Suprapubic skin (tissue), 4 donors: ENCODE results near the gene CCDC78. TPM values are rescaled to one million over a fixed set of nuclear protein-coding genes. Genes with fewer than 3 reads are reported as not detected.

Source experiments
- DNase-seq, 2 donors: peaks; one replicate each; pipeline ENCODE4 v3.0.0-alpha.2; 2019; ENCODE audit warnings: low spot score in 2 of 2
- H3K27ac ChIP-seq: fragments of 200-600 bp; sonication (generic); one replicate; pipeline ENCODE4 v1.5.1; 2019
- H3K27me3 ChIP-seq: fragments of 200-600 bp; sonication (generic); one replicate; pipeline ENCODE4 v1.5.1; 2019
- H3K36me3 ChIP-seq: fragments of 200-600 bp; sonication (generic); one replicate; pipeline ENCODE4 v1.5.1; 2019
- H3K4me1 ChIP-seq: fragments of 200-600 bp; sonication (generic); one replicate; pipeline ENCODE4 v1.5.1; 2019
- H3K4me3 ChIP-seq: fragments of 200-600 bp; sonication (generic); one replicate; pipeline ENCODE4 v1.5.1; 2019; ENCODE audit warnings: mild to moderate bottlenecking
- H3K9me3 ChIP-seq: fragments of 200-600 bp; sonication (generic); one replicate; pipeline ENCODE4 v1.5.1; 2019
- EP300 ChIP-seq: sonication (generic); formaldehyde crosslinking; IDR thresholded peaks from one replicate; pipeline ENCODE4 v1.6.1; 2017; ENCODE audit warnings: antibody characterized with exemption
- POLR2A ChIP-seq, 2 donors: fragments of 450-650 bp; IDR thresholded peaks; one replicate each; pipeline ENCODE4 v1.6.1; 2017; ENCODE audit warnings: antibody characterized with exemption in 2 of 2, mild to moderate bottlenecking in 2 of 2, moderate library complexity in 2 of 2
- POLR2AphosphoS5 ChIP-seq, 3 donors: sonication (generic); formaldehyde crosslinking; IDR thresholded peaks; one replicate each; pipeline ENCODE4 v1.6.1; 2017; ENCODE audit warnings: antibody characterized with exemption in 3 of 3
- WGBS: methylation state at CpG from one replicate; pipeline ENCODE4 v1.1.5; 2018; 5-methylcytosine and 5-hydroxymethylcytosine counted together
- total RNA-seq, 4 donors: library from RNA; depleted of rRNA; stranded (reverse); fragments of >200 nt; gene quantifications; one replicate each; pipeline ENCODE4 v1.1.0, GENCODE V29; 2016
- TF ChIP-seq, protein P1 (sequence below), 2 donors: fragments of 200-600 bp in 1 of 2; fragments of 450-650 bp in 1 of 2; sonication (generic) in 1 of 2; IDR thresholded peaks; one replicate each; pipeline ENCODE4 v1.5.1; 2016 to 2019; ENCODE audit warnings: antibody characterized with exemption in 2 of 2, mild to moderate bottlenecking in 1 of 2, moderate library complexity in 1 of 2

The CCDC78 gene
- total RNA-seq, 4 donors from 2014 or later = 0.64 to 2.4 (median 0.83) TPM; not detected in 1

DNA sequence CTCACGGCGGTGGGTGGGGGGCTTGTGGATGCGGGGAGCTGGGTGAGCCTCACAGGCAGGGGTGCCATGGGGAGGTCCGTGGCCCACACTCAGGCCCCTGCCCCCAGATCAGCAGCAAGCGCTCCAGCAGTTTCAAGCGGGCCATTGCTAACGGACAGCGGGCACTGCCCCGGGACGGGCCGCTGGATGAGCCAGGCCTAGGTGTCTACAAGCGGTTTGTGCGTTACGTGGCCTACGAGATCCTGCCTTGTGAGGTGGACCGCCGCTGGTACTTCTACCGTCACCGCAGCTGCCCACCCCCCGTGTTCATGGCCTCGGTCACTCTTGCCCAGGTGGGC lies 49.7 kb downstream of the CCDC78 start:
- peaks cover 24% of the 10 kb centered on the region for H3K36me3 ChIP-seq
- no peak for DNase-seq
- H3K4me1 ChIP-seq = peaks cover 63% of the 10 kb centered on the region
- 79% methylated on average over 9 of the region's 21 CpGs for WGBS
- TF ChIP-seq POLR2A (IDR thresholded peaks at IDR 0.05) = no peak
- TF ChIP-seq POLR2AphosphoS5 (IDR thresholded peaks at IDR 0.05) = no peak
- TF ChIP-seq EP300 = no peak
- TF ChIP-seq, protein P1, sequence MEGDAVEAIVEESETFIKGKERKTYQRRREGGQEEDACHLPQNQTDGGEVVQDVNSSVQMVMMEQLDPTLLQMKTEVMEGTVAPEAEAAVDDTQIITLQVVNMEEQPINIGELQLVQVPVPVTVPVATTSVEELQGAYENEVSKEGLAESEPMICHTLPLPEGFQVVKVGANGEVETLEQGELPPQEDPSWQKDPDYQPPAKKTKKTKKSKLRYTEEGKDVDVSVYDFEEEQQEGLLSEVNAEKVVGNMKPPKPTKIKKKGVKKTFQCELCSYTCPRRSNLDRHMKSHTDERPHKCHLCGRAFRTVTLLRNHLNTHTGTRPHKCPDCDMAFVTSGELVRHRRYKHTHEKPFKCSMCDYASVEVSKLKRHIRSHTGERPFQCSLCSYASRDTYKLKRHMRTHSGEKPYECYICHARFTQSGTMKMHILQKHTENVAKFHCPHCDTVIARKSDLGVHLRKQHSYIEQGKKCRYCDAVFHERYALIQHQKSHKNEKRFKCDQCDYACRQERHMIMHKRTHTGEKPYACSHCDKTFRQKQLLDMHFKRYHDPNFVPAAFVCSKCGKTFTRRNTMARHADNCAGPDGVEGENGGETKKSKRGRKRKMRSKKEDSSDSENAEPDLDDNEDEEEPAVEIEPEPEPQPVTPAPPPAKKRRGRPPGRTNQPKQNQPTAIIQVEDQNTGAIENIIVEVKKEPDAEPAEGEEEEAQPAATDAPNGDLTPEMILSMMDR (IDR thresholded peaks at IDR 0.05) = no peak
- H3K27ac ChIP-seq = no peak overlapping the region
- H3K27me3 ChIP-seq = peaks cover 4% of the 10 kb centered on the region
- no peak overlapping the region for H3K4me3 ChIP-seq
- no peaks in the 10 kb centered on the region for H3K9me3 ChIP-seq

DNA sequence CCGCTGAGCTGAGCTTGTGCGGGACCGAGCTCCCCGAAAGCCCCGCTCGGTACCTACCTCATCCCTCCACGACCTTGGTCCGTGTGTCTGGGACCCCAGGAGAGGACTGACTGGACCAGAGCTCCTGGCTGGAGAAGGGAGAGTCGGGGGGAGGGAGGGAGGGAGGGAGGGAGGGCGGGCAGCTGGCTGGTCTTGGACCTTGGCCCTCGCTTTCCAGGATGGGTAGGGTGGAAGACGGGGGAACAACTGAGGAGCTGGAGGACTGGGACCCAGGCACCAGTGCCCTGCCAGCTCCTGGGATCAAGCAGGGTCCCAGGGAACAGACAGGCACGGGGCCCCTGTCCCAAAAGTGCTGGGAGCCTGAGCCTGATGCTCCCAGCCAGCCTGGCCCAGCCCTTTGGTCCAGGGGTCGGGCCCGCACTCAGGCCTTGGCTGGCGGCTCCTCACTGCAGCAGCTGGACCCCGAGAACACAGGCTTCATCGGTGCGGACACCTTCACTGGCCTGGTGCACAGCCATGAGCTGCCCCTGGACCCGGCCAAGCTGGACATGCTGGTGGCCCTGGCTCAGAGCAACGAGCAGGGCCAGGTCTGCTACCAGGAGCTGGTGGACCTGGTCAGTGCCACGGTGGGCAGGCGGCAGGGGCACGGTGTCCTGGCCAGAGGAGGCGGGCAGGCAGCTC lies 50.2 kb downstream of the CCDC78 start:
- peaks cover 58% of the 10 kb centered on the region for H3K4me1 ChIP-seq
- H3K4me3 ChIP-seq = peak overlapping the region; percentile 38
- H3K27me3 ChIP-seq = peaks cover 4% of the 10 kb centered on the region
- H3K9me3 ChIP-seq = no peaks in the 10 kb centered on the region
- no peak for DNase-seq
- H3K27ac ChIP-seq = no peak overlapping the region
- 7% methylated on average over 14 of the region's 25 CpGs for WGBS
- H3K36me3 ChIP-seq = peaks cover 29% of the 10 kb centered on the region
- TF ChIP-seq POLR2A (IDR thresholded peaks at IDR 0.05) (no peak), EP300 (no peak), POLR2AphosphoS5 (IDR thresholded peaks at IDR 0.05) (no peak)
- TF ChIP-seq, protein P1 (IDR thresholded peaks at IDR 0.05) = no peak

DNA sequence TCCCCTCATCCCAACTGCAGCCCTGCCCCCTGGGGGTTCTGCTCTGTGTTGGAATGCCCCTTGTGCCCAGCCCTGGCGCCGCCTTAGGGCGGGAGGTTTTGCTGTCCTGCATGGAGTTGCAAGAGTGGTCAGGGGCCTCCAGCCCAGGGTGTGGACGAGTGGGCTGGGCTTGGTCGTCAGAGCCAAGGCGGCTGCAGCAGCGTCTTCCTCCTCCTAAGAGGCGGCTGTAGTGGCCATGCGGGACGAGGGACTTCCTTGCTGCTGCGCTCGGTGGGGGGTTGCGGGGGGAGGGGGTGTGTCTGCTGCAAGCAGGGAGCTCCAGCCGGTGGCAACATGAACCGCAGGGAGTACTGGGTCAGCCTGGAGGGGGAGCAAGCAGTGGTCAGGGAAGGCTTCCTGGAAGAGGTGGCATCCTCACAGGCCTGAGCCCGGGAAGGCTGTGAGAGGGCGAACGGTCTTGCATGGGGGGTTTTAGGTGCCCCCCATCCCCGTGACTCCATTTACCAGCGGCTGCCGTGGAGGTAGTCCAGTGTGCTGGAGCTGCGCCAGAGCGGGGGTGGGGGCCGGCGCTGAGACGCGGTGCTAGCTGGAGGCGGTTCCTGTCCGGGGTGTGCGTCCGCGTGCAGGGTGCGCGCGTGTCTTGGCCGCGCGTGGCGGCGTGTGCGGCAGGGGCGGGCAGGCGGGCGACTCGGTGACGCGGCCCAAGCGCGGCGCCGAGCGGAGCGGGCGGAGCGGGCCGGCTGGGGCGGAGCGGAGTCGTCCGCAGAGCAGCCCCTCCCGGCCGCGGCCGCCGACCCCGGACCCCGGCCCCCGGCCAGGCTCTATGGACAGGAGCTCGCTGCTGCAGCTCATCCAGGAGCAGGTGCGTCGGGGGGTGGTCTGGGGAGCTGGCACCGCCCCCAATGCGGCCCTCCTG lies 51.0 kb downstream of the CCDC78 start, which contains the start of gene RHBDL1:
RHBDL1 (plus strand) TSS at position 704 of the 916 bp plus-strand sequence; CDS start at position 824, 120 bp downstream.
- no peaks in the 10 kb centered on the region for H3K9me3 ChIP-seq
- H3K36me3 ChIP-seq = peaks cover 37% of the 10 kb centered on the region
- H3K4me1 ChIP-seq = peaks cover 54% of the 10 kb centered on the region
- H3K27me3 ChIP-seq = peaks cover 4% of the 10 kb centered on the region
- no peak for TF ChIP-seq POLR2AphosphoS5 (IDR thresholded peaks at IDR 0.05)
- TF ChIP-seq POLR2A (IDR thresholded peaks at IDR 0.05) = no peak
- TF ChIP-seq EP300 = no peak
- TF ChIP-seq, protein P1 (IDR thresholded peaks at IDR 0.05) = no peak
- DNase-seq = no peak
- WGBS = 0% methylated on average over 3 of the region's 73 CpGs
- H3K27ac ChIP-seq = no peak within 1 kb of the TSS
- peak within 1 kb of the TSS; percentile 38 for H3K4me3 ChIP-seq

DNA sequence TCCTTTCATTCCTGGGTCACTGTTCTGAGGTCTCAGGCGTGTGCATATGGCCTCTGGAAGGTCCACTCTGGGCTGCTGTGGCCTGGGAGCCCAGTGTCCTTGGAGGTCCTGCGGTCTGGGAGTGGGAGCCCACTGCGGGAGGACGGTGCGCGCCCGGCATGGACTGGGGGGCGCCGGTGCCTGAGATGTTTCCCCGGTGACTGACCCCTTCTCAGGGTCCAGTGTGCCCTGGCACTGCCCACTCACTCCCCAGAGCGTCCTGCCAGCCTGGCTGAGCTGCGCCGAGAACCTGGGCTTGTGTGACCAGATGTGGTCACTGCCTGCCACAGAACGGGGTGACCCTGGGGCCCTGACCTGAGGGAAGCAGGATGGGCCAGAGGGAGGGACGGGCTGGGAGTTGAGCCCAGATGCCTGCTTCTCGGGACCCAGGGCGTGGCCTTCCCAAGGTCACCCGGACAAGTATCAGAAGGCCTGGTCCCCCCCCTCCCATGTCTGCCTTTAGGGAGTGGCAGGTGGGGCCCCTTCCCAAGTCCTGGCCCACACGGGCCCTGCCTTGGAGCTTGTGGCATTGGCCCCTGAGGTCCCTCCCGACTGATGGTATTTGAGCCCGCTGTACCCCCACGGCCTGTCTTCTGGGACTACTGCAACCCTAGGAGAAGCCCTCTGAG lies 51.9 kb downstream of the CCDC78 start:
- Histone ChIP-seq H3K27ac (no peak overlapping the region), H3K36me3 (peaks cover 46% of the 10 kb centered on the region), H3K4me1 (peaks cover 50% of the 10 kb centered on the region), H3K4me3 (no peak overlapping the region), H3K9me3 (no peaks in the 10 kb centered on the region), H3K27me3 (peaks cover 4% of the 10 kb centered on the region)
- 70% methylated on average over 6 of the region's 22 CpGs for WGBS
- TF ChIP-seq POLR2AphosphoS5 (IDR thresholded peaks at IDR 0.05) = no peak
- no peak for TF ChIP-seq POLR2A (IDR thresholded peaks at IDR 0.05)
- TF ChIP-seq, protein P1 (IDR thresholded peaks at IDR 0.05) = no peak
- TF ChIP-seq EP300 = no peak
- DNase-seq = no peak
